GM12801 (cell line): ENCODE results near the gene CAPN2.

Source experiments
- CTCF ChIP-seq: IDR thresholded peaks from one replicate; pipeline ENCODE4 v1.5.1; 2011; ENCODE audit warnings: control low read depth; ENCODE audit not compliant: insufficient read length; ENCODE audit errors: extremely low read depth

CAPN2 gene

DNA sequence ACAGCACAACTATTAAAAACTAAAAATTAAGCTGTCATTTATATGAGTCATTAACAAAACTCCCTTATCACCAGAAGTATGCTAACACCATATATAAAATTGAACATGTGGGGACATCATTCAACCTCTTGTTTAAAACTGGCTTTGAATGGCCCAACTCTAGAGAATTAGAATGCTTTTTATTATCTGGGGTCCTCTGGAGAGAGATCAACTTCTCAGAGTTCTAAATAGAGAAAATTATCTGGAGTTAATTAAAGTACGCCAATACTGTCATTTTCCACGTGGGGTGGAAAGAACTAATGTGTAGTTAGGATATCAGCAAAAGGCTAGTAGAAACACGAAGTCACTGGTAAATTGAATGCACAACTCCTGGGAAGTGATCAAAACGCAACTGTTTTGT lies 21.2 kb upstream of the CAPN2 start:
- no peak for TF ChIP-seq CTCF

DNA sequence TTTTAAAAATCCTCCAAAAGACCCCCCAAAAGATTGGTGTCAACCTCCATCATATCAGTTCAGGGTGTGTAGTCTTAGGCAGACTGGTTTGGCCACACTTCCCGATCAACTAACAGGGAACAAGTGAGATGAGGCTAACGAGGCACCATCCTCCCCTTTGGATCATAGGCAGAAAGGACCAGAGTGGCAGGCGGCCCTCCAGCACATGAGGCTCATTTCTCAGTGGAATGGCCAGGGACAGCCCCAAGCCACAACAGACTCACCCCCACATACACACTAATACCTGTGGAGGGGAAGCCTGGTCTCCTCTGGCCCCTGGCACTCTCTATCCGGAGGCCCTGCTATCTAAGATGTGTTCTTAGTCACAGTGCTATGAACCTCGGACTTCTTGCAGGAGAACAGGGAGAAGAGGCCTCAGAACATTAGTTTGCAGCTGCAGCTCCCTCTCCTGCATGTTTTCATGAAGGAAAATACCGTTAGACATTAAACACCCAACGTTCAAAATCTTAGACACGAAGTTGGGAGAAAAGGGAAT lies 17.3 kb upstream of the CAPN2 start:
- no peak for TF ChIP-seq CTCF

DNA sequence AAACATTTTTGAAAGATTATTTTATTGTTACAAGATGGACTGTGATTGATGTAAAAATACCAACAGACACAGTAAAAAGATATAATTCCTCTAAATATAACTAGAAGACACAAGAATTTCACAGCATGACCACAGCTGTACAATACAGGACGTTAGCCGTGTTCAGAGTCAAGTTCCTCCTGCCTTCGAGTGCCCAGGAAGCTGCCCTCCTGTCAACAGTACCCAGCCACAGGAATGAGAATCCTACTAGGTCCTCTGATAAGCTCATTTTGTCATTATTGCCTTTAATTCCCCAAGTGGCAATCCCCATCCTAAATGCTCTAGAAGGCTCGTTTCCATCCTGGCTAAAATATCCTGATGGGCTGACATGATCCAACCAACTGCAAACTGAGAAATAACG lies 16.4 kb upstream of the CAPN2 start:
- TF ChIP-seq CTCF: no peak

- TF ChIP-seq CTCF: no peak
Measured at GRCh38 chr1:223700388-223700918, 11.9 kb upstream of the CAPN2 start.

GRCh38 chr1:223700942-223701637 lies 11.2 kb upstream of the CAPN2 start:
- TF ChIP-seq CTCF: no peak

DNA sequence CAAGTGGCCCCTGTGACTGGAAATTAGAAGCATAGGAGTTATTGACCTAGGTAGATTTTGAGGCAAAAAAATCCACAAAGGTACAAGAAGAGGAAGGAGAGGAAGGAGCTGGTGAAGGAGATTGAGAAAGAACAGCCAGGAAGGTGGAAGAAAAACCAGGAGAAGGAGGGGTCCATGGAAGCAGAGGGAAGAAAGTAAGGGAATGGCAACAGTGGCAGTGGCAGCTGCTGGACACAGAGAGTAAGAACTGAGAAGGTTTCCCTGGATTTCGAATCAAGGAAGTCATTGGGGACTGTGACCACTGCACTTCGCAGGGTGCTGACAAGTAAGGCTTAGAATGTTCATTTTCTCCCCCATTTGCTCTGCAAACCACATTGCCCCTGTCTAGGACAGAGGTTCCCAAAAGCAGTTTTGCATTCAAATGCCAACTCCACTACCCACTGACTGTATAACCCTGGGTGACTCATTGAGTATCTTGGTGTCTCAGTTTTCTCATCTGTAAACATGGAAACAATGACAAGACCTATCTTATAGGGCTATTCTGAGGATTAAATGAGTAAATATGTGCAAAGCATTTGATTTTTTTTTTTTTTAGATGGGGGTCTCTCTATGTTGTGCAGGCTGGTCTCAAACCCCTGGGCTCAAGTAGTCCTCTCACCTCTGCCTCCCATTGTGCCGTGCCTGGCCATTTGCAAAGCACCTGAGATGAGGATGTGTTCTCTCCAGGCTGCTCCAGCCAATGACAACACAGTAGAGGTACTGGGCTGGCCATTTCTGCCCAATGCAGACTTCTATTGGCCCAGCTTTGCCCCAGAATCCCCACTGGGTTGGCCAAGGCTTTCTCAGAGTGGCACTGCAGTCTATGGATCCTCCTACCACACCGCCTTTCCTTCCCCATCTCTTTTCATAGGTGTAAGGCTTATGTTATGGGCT lies 9.3 kb upstream of the CAPN2 start:
- no peak for TF ChIP-seq CTCF

DNA sequence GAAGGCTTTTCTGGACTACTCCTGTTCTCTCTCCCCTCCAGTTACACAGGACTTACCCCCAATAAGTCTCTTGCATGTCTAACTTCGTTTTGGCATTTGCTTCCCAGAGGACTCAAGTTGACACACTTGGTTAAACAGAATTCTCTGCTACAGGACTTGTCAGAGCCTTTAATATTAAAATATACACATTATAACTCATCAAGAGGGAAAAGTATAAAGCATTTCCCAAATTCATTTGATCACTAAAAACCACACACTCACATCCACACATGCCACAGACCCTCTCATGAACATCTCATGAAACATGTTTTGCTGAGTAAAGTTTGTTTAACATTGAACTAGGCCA lies 8.7 kb upstream of the CAPN2 start:
- no peak for TF ChIP-seq CTCF
